Panc1 (cell line): Measurements from ENCODE around the gene DDA1. TPM values are rescaled to one million over a fixed set of nuclear protein-coding genes. Genes with fewer than 3 reads are reported as not detected.
A peak's percentile ranks its signal among the peaks of the same experiment; 100 is the strongest.

Experiments used
- ATAC-seq: fragments of 200-7000 bp; cut with Tn5 transposase; 2 replicates; pipeline ENCODE4 v1.9.1; 2020; ENCODE audit warnings: mild to moderate bottlenecking, moderate library complexity
- BruUV-seq: library from RNA; stranded (reverse); fragments of 400-500 nt; replicated peaks from 2 replicates; lab custom pipeline; 2021; lab: Mats Ljungman, UMichigan
- CTCF ChIA-PET: fragments of 300-600 bp; sonication (Branson Sonifier 250); formaldehyde crosslinking; loops from one replicate; lab custom pipeline; 2022; ENCODE audit warnings: antibody characterized with exemption; lab: Charles Lee
- POLR2A ChIA-PET: fragments of 300-600 bp; sonication (Branson Sonifier 250); formaldehyde crosslinking; loops from one replicate; lab custom pipeline; 2022; ENCODE audit warnings: antibody characterized with exemption; lab: Charles Lee
- DNase-seq: peaks from one replicate; pipeline ENCODE4 v3.0.0-alpha.2; 2010; ENCODE audit warnings: low read depth, low spot score
- H3K27ac ChIP-seq: 2 replicates; pipeline ENCODE4 v1.5.1; 2011; ENCODE audit warnings: mild to moderate bottlenecking, low read length, inconsistent platforms
- H3K27me3 ChIP-seq: fragments of 200-500 bp; sonication (Bioruptor generic); 2 replicates; pipeline ENCODE4 v1.6.0; 2014; ENCODE audit warnings: low read length, inconsistent platforms; ENCODE audit not compliant: control insufficient read depth, insufficient read depth
- H3K36me3 ChIP-seq: fragments of 200-500 bp; sonication (Bioruptor generic); 2 replicates; pipeline ENCODE4 v1.5.1; 2014; ENCODE audit warnings: inconsistent platforms, mild to moderate bottlenecking, low read length, moderate library complexity; ENCODE audit not compliant: control insufficient read depth, insufficient read depth
- H3K4me1 ChIP-seq: 2 replicates; pipeline ENCODE4 v1.5.1; 2011; ENCODE audit warnings: inconsistent platforms, mild to moderate bottlenecking, low read length, moderate library complexity; ENCODE audit not compliant: control insufficient read depth, insufficient read depth
- H3K4me3 ChIP-seq, 2 experiments: 2 replicates each; pipeline ENCODE4 v1.5.1; 2011 to 2012; ENCODE audit warnings: low read depth in 2 of 2, low read length in 2 of 2, mild to moderate bottlenecking in 2 of 2, inconsistent platforms in 1 of 2, moderate library complexity in 1 of 2
- H3K9me3 ChIP-seq: fragments of 200-500 bp; sonication (Bioruptor generic); 2 replicates; pipeline ENCODE4 v1.5.1; 2014; ENCODE audit warnings: low read depth, mild to moderate bottlenecking, inconsistent platforms, low read length, moderate library complexity; ENCODE audit not compliant: control insufficient read depth, insufficient read depth
- CTCF ChIP-seq: fragments of 450-650 bp; IDR thresholded peaks from 2 replicates; pipeline ENCODE4 v1.5.1; 2017; ENCODE audit warnings: mild to moderate bottlenecking
- POLR2AphosphoS5 ChIP-seq: IDR thresholded peaks from 2 replicates; pipeline ENCODE4 v1.6.1; 2012; ENCODE audit warnings: mild to moderate bottlenecking, low read depth, low read length, moderate library complexity
- SIN3A ChIP-seq: IDR thresholded peaks from 2 replicates; pipeline ENCODE4 v1.6.1; 2012; ENCODE audit warnings: low read depth, mild to moderate bottlenecking, low read length, moderate library complexity, borderline replicate concordance; ENCODE audit not compliant: insufficient read depth
- TCF7L2 ChIP-seq: IDR thresholded peaks from 2 replicates; pipeline ENCODE4 v1.6.1; 2011; ENCODE audit warnings: mild to moderate bottlenecking, low read depth, low read length, inconsistent platforms
- in situ Hi-C: cut with HindIII; loops from 2 replicates; pipeline ENCODE4 v1.10.0; 2016; ENCODE audit warnings: low sequenced_read_pairs, low pct_unique_long_range_greater_than_20kb
- intact Hi-C: fragments of 100-400 bp; cut with micrococcal nuclease; formaldehyde crosslinking; loops from one replicate; pipeline ENCODE4 v1.10.0; 2022; ENCODE audit not compliant: unreplicated experiment
- total RNA-seq: library from RNA; stranded (reverse); gene quantifications from one replicate; pipeline ENCODE4 v1.2.1, GENCODE V29; 2021; ENCODE audit not compliant: unreplicated experiment
- TF ChIP-seq, protein P1 (sequence below), 2 experiments: IDR thresholded peaks; 2 replicates each; pipeline ENCODE4 v1.6.1; 2011 to 2012; ENCODE audit warnings: low read depth in 2 of 2, control low read depth in 1 of 2, low read length in 1 of 2, mild to moderate bottlenecking in 1 of 2, moderate library complexity in 1 of 2; ENCODE audit not compliant: insufficient read depth in 1 of 2

Gene DDA1
- total RNA-seq, 1 experiment from 2014 or later, result 56.0 TPM

DNA sequence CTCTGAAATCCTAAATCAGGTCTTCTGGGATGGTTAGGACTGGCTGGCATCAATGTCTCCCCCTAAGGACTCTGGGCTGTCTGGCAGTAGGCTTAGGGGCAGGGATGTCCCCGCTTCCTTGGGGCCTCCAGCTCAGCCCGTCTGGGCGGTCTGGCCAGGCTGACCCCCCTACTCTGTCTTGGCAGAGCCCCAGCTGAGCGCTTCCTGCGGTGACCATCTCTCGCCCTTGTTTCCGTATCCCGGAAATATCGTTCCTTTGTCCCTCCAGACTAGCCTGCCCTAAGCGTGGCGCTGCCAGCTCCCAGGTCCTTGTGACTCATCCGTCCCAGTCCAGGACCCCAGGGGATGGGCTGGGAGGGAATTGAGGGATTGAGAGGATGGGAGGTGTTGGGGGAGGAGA, 39.3 kb downstream of the DDA1 start:
- peak overlapping the region; percentile 48; the same call in 1 of the 2 replicates for H3K27ac ChIP-seq
- H3K36me3 ChIP-seq, result no peaks in the 10 kb centered on the region
- no TSS peak for BruUV-seq
- H3K4me1 ChIP-seq, result no peaks in the 10 kb centered on the region
- in situ Hi-C loops (no loop called here), intact Hi-C loops (no loop called here)
- ChIA-PET POLR2A (no interaction called here), CTCF (interaction anchor here (0.6 kb wide), 1 partner anchor 387 kb away, joined by 3 read pairs; no protein-coding TSS in a partner anchor)
- no peak for DNase-seq
- H3K27me3 ChIP-seq, result no peaks in the 10 kb centered on the region
- no peak for ATAC-seq
- TF ChIP-seq SIN3A, result no peak
- TF ChIP-seq, protein P1, sequence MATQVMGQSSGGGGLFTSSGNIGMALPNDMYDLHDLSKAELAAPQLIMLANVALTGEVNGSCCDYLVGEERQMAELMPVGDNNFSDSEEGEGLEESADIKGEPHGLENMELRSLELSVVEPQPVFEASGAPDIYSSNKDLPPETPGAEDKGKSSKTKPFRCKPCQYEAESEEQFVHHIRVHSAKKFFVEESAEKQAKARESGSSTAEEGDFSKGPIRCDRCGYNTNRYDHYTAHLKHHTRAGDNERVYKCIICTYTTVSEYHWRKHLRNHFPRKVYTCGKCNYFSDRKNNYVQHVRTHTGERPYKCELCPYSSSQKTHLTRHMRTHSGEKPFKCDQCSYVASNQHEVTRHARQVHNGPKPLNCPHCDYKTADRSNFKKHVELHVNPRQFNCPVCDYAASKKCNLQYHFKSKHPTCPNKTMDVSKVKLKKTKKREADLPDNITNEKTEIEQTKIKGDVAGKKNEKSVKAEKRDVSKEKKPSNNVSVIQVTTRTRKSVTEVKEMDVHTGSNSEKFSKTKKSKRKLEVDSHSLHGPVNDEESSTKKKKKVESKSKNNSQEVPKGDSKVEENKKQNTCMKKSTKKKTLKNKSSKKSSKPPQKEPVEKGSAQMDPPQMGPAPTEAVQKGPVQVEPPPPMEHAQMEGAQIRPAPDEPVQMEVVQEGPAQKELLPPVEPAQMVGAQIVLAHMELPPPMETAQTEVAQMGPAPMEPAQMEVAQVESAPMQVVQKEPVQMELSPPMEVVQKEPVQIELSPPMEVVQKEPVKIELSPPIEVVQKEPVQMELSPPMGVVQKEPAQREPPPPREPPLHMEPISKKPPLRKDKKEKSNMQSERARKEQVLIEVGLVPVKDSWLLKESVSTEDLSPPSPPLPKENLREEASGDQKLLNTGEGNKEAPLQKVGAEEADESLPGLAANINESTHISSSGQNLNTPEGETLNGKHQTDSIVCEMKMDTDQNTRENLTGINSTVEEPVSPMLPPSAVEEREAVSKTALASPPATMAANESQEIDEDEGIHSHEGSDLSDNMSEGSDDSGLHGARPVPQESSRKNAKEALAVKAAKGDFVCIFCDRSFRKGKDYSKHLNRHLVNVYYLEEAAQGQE (IDR thresholded peaks at IDR 0.05; ENCODE audit: insufficient read depth in 1 of 2, low read depth in 2 of 2, low read length in 1 of 2), result no peak
- no peak for TF ChIP-seq TCF7L2
- no peak for TF ChIP-seq CTCF
- no peak for TF ChIP-seq POLR2AphosphoS5
- H3K4me3 ChIP-seq, result peak overlapping the region; percentile 14 to 30; a peak in 3 of 4 replicates
- no peaks in the 10 kb centered on the region for H3K9me3 ChIP-seq

GRCh38 chr19:17351815-17352435, 42.6 kb downstream of the DDA1 start:
- no peak for DNase-seq
- Histone ChIP-seq H3K27ac (no peak overlapping the region), H3K9me3 (no peaks in the 10 kb centered on the region), H3K27me3 (no peaks in the 10 kb centered on the region), H3K36me3 (no peaks in the 10 kb centered on the region), H3K4me1 (no peaks in the 10 kb centered on the region), H3K4me3 (no peak overlapping the region)
- in situ Hi-C loops, result no loop called here
- no peak for ATAC-seq
- BruUV-seq, result no TSS peak
- CTCF ChIA-PET, result no interaction called here
- POLR2A ChIA-PET, result no interaction called here
- intact Hi-C loops, result no loop called here
- no peak for TF ChIP-seq POLR2AphosphoS5
- no peak for TF ChIP-seq SIN3A
- TF ChIP-seq TCF7L2, result no peak
- TF ChIP-seq, protein P1 (IDR thresholded peaks at IDR 0.05; ENCODE audit: insufficient read depth in 1 of 2, low read depth in 2 of 2, low read length in 1 of 2), result no peak
- TF ChIP-seq CTCF, result no peak
